Astrocyte of the spinal cord (primary cell): ENCODE measurements around the gene NALF2.

Source experiments
- DNase-seq: peaks from one replicate; pipeline ENCODE4 v3.0.0; 2011; ENCODE audit warnings: low read depth, low spot score
- H3K4me3 ChIP-seq: 2 replicates; pipeline ENCODE4 v1.5.1; 2011; ENCODE audit warnings: low read depth, mild to moderate bottlenecking, low read length, moderate library complexity
- CTCF ChIP-seq: IDR thresholded peaks from 2 replicates; pipeline ENCODE4 v1.5.1; 2012; ENCODE audit warnings: low read depth, mild to moderate bottlenecking, low read length, inconsistent platforms
- in situ Hi-C: cut with HindIII; loops from 2 replicates; pipeline ENCODE4 v1.10.0; 2017; ENCODE audit warnings: low sequenced_read_pairs

Gene NALF2

GRCh38 chrX:69523314-69523713 is 19.2 kb downstream of the NALF2 start:
- TF ChIP-seq CTCF = no peak
- no peak overlapping the region for H3K4me3 ChIP-seq
- DNase-seq = no peak
- in situ Hi-C loops = no loop called here

- in situ Hi-C loops = no loop called here
- TF ChIP-seq CTCF = no peak
- no peak for DNase-seq
Observed at GRCh38 chrX:69524781-69525363, 20.7 kb downstream of the NALF2 start.

GRCh38 chrX:69530306-69530705 is 26.2 kb downstream of the NALF2 start:
- DNase-seq = no peak
- no peak overlapping the region for H3K4me3 ChIP-seq
- in situ Hi-C loops = no loop called here
- no peak for TF ChIP-seq CTCF

More at GRCh38 chrX:69524781-69525363, 20.7 kb downstream of the NALF2 start:
- no peak overlapping the region for H3K4me3 ChIP-seq

- in situ Hi-C loops = no loop called here
- DNase-seq = no peak
- no peak for TF ChIP-seq CTCF
- H3K4me3 ChIP-seq = no peak overlapping the region
Observed at GRCh38 chrX:69531031-69531755, 27.1 kb downstream of the NALF2 start.

GRCh38 chrX:69535661-69536060 is 31.5 kb downstream of the NALF2 start:
- no peak for TF ChIP-seq CTCF
- in situ Hi-C loops = no loop called here
- H3K4me3 ChIP-seq = no peak overlapping the region
- DNase-seq = no peak

GRCh38 chrX:69538321-69538876 is 34.3 kb downstream of the NALF2 start:
- peak; percentile 19 for DNase-seq
- H3K4me3 ChIP-seq = peak overlapping the region; percentile 29
- TF ChIP-seq CTCF = peak; percentile 66
- in situ Hi-C loops = no loop called here
